Urothelium cell line (cell line): ENCODE data around the gene PGAM2.
A peak's percentile ranks its signal among the peaks of the same experiment; 100 is the strongest.

ENCODE experiments used
- DNase-seq: peaks from one replicate; pipeline ENCODE4 v3.0.0; 2011; ENCODE audit warnings: low spot score, mixed read lengths
- FAIRE-seq: peaks from 2 replicates; lab custom pipeline; 2011; peaks lifted over from hg19 to GRCh38; lab: Jason Lieb, UNC

PGAM2 gene

DNA sequence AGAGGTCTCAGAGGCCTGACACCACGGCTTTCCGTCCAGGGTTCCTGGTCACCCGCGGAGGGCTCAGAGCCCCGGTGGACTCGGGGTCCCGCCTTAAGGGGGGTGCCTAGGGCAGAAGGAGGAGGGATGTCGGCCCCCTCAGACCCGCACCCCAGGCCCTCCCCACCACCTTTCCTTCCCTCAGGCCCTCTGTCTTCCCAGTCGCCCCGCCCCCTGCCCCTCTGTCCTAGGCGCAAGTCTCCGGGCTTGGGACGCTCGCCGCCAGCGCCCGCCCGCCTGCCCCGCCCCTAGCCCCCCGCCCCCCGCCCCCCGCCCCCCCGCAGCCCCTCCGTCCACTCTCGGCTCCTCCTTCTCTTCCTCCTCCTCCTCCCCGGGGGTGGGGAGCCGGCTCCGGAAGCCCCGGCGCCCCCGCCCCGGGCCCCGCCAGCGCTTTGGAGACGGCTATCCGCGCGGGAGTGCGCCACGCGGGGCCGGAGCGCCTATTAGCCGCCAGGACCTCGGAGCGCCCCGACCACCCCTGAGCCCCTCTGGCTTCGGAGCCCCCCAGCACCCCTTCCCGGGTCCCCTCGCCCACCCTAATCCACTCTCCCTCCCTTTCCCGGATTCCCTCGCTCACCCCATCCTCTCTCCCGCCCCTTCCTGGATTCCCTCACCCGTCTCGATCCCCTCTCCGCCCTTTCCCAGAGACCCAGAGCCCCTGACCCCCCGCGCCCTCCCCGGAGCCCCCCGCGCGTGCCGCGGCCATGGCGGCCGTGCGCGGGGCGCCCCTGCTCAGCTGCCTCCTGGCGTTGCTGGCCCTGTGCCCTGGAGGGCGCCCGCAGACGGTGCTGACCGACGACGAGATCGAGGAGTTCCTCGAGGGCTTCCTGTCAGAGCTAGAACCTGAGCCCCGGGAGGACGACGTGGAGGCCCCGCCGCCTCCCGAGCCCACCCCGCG is 38.8 kb upstream of the PGAM2 start, which contains the start of gene AEBP1:
AEBP1 (plus strand) TSS at position 423 of the 937 bp plus-strand sequence; CDS start at position 744, 321 bp downstream.
- FAIRE-seq = no peak

DNA sequence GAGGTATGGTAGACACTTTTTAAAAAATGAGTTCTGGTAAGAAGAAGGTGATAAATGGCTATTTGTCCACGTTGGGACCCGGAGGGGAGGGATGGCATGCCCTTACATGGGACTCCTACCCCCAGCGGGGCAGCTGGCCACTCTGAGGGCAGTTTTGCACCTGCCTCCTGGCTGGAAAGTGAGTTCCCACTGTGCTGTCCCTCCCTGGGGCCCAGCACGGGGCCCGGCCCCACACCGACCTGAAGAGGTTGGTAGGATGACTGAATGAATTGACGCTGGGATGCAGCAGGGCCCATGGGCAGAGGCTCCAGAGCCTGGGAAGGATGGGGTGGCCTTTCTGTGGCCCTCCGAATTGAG is 38.2 kb upstream of the PGAM2 start:
- no peak for DNase-seq
- no peak for FAIRE-seq

More for the DNA sequence above, 38.8 kb upstream of the PGAM2 start, which contains the start of gene AEBP1:
- DNase-seq = peak; percentile 72

DNA sequence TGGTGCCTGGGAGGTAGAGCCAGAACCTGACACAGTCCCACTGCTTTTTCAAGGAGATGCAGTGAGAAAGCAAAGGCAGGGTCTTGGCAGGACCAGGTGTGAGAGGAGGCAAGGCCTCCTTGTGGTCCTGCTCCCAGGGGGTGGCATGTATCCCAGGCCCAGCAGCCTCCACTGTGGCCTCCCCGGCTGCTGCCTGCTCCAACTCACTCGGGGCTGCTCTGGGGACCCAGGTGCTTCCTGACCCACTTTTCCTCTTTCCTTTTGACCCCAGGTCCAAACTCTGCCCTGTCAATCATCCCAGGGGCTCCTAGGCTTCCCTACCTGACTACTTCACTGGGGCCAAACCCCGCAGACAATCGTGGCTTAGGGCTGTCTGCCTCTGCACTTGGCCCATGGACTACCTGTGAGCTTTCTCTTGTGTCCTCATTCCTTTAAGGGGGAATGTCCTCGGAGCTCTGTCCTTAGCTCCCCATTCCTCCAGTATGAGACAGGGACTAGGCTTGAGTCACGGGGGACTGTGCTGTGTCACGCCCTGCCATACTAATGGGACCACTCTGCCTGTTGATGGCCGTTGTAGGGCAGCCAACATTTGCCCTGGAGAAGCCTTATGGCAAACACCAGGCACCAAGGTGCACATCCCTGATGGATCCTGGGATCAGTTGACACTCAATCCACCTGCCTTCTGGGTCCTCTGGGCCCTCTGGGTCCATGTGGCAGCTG is 37.6 kb upstream of the PGAM2 start:
- FAIRE-seq = no peak

DNA sequence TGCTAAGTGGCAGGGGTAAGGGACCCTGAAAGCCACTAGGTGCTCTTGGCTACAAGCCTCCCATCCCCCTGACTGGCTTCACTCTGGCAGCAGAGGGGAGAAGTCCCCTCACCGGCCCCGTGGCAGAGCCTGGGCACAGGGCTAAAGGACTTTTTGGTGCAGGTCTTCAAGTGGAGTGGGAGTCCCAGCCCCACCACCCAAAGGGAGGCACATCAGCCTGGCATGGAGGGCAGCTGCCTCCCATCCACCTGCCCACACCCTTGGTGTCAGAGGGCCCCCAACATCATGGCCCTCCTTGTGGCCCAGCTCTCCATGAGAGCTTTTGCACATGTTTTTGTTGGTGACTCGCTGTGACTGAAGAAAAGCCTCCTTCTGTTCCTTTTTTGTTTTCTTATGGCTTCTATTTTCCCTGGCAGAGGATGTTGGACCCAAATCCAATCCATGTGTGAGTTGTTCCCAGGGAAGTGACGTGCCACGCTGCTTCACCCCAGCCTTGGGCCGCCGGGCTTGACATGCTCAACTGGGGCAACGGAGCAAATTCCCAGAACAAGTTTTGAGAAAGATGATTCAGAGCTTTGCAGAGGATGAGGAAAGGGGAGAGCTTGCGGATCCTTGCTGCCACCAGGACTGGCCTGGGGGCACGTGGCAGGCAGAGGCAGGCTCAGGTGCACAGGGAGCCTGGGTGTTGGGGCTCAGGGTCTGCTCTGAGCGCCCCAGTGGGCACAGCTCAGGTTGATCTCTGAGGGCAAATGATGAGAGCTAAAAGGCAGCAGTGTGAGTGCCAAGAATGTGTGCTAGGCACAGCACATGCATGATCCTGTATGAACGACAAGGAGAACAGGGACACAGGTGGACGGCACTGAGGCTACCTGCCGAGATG is 36.8 kb upstream of the PGAM2 start:
- no peak for DNase-seq
- peak; percentile 13 for FAIRE-seq

More for the DNA sequence above, 37.6 kb upstream of the PGAM2 start:
- no peak for DNase-seq

DNA sequence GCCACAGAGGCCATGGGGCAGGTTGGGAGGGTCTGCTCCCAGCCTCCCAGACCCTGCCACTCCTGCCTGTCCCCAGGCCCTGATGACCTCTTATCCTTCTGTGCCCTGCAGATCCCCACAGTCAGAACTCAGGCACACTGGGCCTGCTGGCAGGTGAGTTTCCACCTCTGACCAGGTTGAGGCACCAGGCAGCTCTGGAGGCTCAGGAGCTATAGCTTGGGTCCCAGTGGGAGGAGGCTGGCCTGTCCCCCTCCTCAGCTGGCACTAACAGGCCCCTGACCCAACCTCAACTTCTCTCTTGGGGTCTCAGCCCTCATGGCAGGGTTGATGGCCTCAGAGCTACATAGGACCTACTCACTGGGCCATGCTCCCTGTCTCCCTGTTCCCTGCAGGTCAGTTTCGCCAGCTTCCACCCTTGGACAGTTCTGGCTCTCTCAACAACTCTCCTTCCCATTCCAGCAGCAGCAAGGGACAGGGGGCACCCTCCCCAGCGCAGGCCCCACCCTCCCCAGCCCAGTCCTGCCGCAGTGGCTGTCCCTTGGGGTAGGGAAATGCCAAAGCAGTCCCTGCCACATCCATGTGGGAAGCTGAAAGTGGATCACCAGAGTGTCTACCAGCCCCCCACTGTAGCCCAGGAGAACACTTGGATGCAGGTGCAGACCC is 36.1 kb upstream of the PGAM2 start:
- peak; percentile 83 for FAIRE-seq
- DNase-seq = no peak

DNA sequence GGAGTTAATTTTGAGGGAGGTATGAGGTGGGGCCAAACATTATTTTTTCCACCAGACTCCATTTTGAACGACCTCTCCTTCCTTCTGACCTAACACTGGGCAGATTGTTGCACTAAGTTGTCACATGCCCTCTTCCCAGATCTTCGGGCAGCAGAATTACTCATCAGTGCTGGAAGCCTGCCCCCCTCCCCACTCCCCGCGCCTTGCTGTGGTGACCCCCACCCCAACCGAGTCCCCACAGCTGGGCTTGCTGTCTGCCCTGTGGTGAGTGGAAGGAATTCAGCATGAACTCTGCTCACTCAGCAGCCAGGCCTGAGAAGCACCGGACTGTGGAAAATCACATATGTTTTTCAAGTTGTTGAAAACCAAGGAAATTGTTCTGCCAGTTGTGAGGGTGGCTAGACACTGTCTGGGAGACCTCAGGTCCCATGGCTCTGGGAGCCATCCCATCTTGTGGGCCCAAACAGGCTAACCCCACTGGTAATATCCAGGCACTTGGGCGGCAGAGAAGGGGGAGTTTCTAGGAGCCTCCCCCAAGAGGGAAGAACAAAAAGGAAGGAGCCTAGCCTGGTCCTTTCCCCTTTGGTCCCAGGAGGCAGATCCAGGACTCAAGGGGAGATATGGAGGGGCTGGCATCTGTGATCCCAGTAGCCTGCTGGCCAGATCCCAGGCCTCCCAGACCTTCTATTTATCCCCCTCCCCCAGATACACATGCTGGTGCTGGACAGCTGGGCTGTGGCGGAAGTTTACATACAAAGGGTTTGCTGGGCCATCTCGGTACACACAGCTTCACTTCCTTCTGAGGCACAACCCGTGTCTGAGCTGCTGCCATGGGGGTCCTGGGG is 35.3 kb upstream of the PGAM2 start:
- peak; percentile 62 for DNase-seq
- no peak for FAIRE-seq

DNA sequence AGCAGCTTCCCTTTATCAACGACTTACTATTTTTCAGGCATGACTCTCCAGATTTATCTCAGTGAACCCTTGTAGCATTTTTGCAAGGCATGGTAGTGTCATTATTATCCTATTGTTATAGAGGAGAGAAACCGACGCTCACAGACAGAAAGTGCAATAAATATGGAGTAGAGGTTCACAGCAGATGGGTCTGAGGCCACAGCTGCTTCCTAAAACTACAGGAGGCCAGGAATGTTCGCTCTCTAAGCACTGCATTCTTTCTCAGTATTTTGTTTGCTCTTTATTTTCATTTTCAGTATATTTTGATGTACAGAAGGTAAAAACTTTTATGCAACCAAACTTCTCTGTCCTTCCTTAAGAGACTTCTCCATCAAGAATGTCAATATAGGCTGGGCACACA is 34.3 kb upstream of the PGAM2 start:
- DNase-seq = no peak
- FAIRE-seq = no peak

DNA sequence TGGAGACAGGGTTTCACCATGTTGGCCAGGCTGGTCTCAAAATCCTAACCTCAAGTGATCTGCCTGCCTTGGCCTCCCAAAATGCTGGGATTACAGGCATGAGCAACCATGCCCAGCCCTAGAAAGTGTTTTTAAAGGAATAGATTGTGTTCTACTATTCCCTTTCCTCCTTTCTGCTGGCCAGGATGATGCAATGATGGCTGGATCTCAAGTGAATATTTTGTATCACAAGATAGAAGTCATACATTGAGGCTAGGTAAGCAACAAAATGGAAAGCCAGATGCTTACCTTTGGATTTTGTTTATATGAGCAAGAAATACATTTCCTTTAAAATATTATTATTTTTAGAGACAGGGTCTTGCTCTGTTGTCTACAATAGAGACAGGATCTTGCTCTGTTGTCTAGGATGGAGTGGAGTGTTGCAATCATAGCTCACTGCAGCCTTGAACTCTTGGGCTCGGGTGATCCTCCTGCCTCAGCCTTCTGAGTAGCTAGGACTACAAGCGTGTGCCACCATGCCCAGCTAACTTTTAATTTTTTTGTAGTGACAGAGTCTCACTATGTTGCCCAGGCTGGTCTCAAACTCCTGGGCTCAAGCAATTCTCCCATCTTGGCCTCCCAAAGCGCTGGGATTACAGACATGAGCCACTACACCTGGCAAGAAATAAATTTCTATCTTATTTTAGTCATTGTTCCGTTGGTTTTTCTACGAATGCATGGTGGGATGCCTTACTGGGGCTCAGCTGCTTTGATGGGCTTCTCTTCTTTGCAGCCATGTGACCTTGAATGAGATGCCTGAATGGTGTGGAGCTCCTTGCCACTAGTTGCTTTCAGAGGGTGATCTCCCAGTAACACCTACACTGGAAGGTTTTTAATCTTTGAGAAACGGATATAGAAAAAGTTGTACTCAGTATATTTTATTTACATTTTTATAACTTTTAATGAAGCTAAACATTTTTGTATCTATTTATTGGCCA is 33.0 kb upstream of the PGAM2 start:
- DNase-seq (no peak), FAIRE-seq (peak; percentile 82)

DNA sequence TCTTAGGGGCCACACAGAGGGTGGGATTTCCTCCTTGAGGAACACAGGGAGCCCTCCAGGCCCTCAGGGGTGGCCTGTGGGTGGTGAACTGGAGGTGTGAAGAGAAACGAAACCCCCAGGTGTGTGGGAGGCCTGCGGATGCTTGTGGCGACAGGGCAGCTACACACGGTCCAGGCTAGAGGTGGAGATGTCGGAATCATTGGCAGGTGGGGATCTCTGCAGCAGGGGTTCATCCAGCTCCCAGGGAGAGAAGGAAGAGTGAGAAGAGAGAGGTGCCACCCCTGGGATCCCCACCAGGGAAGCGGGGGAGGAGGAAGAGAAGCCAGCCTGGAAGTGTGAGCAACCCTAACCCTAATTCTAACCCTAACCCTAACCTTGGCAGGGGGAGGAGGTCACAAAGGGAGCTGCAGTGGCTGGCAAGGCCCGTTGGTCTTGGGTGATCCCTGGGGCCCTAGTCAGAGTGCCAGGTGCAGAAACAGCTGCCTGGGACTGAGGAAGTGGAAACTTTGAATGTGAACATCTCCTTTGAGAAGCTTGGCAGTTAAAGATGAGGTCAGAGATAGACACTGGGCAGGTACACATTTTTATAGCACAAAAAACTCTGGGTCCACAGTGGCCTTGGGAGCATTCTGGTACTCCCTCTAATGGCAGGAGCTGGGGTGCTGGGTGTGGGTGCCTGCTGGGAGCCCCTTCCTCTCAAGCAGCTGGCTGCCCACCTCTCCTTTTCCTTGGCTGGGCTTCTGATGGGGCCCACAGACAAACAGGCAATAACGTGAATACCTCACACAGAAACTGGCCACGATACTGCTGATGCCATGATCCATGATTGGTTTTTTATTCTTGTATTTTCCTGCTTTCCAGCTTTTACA is 31.9 kb upstream of the PGAM2 start:
- no peak for FAIRE-seq
- no peak for DNase-seq

DNA sequence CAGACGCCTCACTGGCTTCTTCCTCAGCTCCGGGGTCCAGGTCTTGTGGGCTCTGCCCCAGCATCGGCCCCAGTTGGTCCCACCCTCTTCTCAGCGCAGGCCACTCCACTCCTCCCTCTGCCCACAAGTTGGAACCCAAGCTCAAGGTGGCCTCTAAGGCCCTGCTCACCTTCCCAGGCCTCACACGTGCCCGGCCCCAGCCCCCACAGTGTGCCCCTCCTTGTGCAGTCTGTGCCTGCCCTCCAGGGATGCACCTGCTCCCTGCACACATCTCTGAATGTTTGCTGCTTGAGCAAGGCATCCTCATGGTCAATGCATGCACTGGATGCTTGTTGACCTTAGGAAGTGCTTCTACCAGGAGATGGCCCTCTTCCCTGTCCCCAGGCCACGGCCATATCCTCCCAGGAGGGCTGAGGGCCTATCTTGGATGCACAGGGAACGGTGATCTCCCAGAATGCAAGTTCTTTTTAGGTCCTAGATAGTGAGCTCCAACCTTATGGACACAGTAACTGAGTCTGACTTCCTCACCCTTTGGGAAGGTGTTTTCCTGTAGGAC is 31.0 kb upstream of the PGAM2 start:
- FAIRE-seq = peak; percentile 44
- no peak for DNase-seq

DNA sequence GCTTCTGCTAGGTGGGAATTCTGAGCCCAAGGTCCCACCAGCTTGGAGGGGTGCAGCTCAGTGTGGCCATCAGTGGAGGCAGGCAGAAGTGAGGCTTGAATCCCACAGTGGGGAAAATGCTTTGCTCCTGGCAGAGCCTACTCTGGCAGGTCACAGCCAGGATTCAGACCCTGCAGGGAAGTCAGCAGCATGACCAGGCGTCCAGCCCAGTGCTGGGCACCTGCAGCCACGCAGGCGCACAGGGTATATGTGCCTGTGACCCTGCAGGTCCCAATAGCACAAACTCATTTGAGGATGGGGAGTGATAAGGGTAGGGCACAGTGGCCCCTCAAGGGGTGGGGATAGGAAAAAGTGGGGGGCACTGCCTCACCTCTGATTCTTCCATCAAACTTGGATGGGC is 30.4 kb upstream of the PGAM2 start:
- DNase-seq (no peak), FAIRE-seq (no peak)

DNA sequence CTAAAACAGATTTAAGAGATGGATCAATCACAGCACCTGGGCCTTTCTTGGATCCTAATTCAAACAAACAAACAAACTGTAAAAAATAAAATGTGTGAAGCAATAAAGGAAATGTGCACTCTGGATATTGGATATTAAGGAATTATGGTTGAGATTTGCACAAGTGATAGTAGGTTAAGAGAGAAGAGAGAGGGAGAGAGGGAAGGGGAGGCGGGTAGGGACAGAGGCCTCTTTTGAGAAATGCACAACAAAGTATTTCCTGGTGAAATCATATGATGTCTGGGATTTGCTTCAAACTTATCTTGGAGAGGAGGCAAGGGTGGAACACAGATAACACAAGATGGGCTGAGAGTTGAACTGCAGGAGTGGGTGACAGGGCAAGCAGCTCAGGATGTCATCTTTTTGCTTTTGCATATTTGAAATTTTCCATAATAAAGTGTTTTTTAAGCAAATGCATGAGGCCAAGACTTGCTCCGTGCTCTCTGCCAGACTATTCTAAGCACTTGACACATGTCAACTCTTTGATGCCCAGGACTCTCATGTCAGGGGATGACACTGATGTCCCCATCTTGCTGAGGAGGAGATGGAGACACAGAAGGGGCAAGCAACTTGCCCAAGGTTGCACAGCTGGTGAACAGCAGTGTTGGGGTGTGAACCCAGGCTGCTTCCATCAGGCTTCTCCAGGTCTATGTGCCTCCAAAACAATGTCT is 29.7 kb upstream of the PGAM2 start:
- no peak for DNase-seq
- no peak for FAIRE-seq

DNA sequence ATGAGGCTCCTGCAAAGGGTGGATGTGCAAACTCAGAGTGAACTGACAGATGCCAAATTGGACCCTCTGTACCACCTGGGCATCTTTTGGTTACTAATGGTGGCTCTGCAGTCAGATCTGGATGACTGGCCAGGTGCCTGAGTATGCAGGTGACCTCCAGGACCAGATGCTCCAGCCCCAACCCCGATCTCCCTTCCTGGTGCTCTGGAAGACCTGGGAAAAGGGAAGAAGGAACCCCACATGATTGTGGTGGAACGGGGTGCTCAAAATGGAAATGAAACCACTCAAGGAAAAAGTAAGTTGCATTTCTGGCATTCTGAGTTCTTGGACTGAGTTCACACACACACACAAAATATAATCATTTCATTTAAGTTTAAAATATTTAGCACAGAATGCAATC is 29.0 kb upstream of the PGAM2 start:
- no peak for DNase-seq
- no peak for FAIRE-seq

DNA sequence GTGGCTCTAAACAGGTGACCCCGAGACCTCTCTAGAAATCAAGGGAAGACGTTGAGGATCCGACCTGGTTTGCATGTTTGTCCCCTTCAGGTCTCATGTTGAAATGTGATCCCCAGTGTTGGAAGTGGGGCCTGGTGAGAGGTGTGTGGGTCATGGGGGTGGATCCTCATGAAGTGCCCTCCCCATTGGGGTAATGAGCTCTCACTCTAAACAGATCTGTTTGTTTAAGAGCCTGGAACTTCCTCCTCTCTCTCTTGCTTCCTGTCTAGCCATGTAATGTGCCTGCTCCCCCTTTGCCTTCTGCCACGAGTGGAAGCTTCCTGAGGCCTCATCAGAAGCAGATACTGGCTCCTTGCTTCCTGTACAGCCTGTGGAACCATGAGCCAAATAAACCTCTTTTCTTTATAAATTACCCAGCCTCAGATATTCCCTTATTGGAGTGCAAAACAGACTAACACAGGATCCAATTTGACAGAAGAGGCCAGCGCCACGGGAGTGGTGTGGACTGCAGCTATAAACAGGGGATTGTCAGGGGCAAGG is 27.8 kb upstream of the PGAM2 start:
- DNase-seq (no peak), FAIRE-seq (no peak)

DNA sequence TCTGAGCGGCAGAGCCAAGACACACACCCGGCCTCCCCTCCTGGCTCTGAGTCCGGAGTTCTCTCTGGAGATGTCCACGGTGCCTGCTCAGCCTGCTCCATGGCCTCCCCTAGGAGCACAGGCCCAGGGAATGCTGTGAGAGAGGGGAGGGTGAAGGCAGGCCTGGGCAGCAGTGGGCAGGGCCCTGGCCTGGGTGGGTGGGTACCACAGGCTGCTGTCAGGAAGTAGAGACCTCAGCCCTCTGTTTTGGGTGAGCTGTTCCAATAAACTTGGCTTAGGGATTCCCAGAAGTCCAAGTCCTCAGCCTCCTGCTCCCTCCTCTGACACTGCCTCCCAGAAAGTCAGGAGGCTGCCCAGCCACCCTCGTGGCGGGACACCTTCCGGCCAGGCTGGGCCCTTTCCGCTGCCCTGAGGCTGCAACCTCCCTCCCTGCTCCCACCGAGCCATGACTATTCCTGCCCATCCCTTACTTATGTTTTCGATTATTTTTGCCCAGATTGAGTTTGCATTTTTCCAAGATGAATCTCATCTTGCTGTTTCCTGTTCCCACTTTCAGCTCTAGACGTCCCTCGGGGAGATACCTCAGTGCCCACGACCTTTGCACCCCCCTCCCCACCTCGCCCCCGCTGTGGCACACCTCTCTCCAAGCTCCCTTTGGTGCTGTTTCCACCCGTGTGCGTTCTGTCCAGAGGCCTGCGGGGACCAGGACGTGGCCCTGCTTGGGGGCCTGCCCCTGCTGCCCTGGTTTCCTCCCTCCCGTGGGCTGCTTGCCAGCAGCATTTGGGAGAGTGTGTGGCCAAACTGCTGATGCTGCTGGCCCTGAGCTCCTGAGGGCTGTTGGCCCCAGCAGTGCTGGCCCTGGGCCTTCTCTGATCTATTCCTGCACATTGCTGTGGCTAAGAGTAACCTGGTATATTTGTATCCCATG is 22.8 kb upstream of the PGAM2 start:
- DNase-seq (peak; percentile 60), FAIRE-seq (peak; percentile 80)
